Adrenal gland (tissue), 12 donors: ENCODE measurements around the gene BOK. TPM values are rescaled to one million over a fixed set of nuclear protein-coding genes. Genes with fewer than 3 reads are reported as not detected.

ENCODE experiments used
- DNase-seq, 7 donors: peaks; one replicate each; pipeline ENCODE4 v3.0.0-alpha.2; 2019 to 2020
- H3K27ac ChIP-seq, 5 donors: fragments of 200-600 bp; sonication (generic) in 4 of 5; 1 replicate in 3 of 5; 2 replicates in 2 of 5; pipeline versions ENCODE4 v1.5.1 to v1.8.0; 2016 to 2020; ENCODE audit warnings: mild to moderate bottlenecking in 1 of 5
- H3K27me3 ChIP-seq: fragments of 200-600 bp; 2 replicates; pipeline ENCODE4 v1.8.0; 2021
- H3K36me3 ChIP-seq, 2 donors: fragments of 200-600 bp; replicated peaks in 1 of 2; 1 replicate in 1 of 2; 2 replicates in 1 of 2; pipeline versions ENCODE4 v1.5.1 to v1.8.0; 2018 to 2022
- H3K4me1 ChIP-seq, 2 donors: fragments of 200-600 bp; replicated peaks in 1 of 2; 1 replicate in 1 of 2; 2 replicates in 1 of 2; pipeline versions ENCODE4 v1.5.1 to v1.8.0; 2018 to 2021
- H3K4me3 ChIP-seq, 4 donors: fragments of 200-600 bp; sonication (generic) in 3 of 4; one replicate each; pipeline ENCODE4 v1.5.1; 2016 to 2018
- H3K9me3 ChIP-seq, 3 donors: fragments of 200-600 bp; sonication (generic) in 1 of 3; replicated peaks in 1 of 3; 1 replicate in 2 of 3; 2 replicates in 1 of 3; pipeline versions ENCODE4 v1.5.1 to v1.8.0; 2016 to 2021
- CTCF ChIP-seq, 6 experiments: fragments of 450-650 bp in 4 of 6; fragments of 200-600 bp in 2 of 6; sonication (generic) in 1 of 6; IDR thresholded peaks; 1 replicate in 5 of 6; 2 replicates in 1 of 6; pipeline versions ENCODE4 v1.5.1 to v1.8.0; 2016 to 2021; ENCODE audit warnings: antibody characterized with exemption in 6 of 6, mild to moderate bottlenecking in 2 of 6, moderate library complexity in 1 of 6
- POLR2A ChIP-seq, 2 donors: fragments of 450-650 bp; IDR thresholded peaks; one replicate each; pipeline ENCODE4 v1.6.1; 2017; ENCODE audit warnings: antibody characterized with exemption in 2 of 2, mild to moderate bottlenecking in 2 of 2, moderate library complexity in 1 of 2
- WGBS, 4 donors: extraction: QIAGEN DNeasy Blood & Tissue Kit in 2 of 4; methylation state at CpG; one replicate each; pipeline versions ENCODE4 v1.1.5 to v1.1.7; 2013 to 2017; 5-methylcytosine and 5-hydroxymethylcytosine counted together
- intact Hi-C, 2 donors: fragments of 100-400 bp; cut with DNase I; formaldehyde crosslinking; loops; one replicate each; pipeline versions ENCODE4 v1.14.1 to v1.15.0; 2022 to 2023
- polyA plus RNA-seq, 3 donors: library from polyadenylated mRNA; stranded (reverse); fragments of 200-250 nt in 2 of 3; fragments of 350-450 nt in 1 of 3; fragmentation: Illumina TruSeq in 1 of 3; extraction: RNeasy Lipid Tissue Mini Kit (QIAGEN cat#74804) in 1 of 3; gene quantifications; one replicate each; pipeline ENCODE4 v1.2.3, GENCODE V29; 2013 to 2014
- small RNA-seq, 2 donors: library from RNA; depleted of rRNA; stranded (forward); fragments of <200 nt; gene quantifications; one replicate each; pipeline ENCODE3, GENCODE V24; 2016
- total RNA-seq, 9 donors: library from RNA; depleted of rRNA in 4 of 9; stranded (reverse); fragments of >200 nt in 4 of 9; fragments of 120-200 nt in 1 of 9; fragmentation: NEBNext Ultra II Directional in 1 of 9; extraction: Animal tissue kit (Norgen Biotek cat#: 25700) in 1 of 9; gene quantifications; one replicate each; pipeline versions ENCODE4 v1.1.0 to v1.2.4, GENCODE V29; 2013 to 2023
- donor health status: healthy with polysubstance abuse.
- donor health status: Bipolar disorder and iron deficiency.
- donor health status: DM: yes; HTN: yes; CAD: no.
- donor health status: DM: no; HTN: no; CAD: no.
- donor health status: DM: no; HTN: no; CAD: no.
- donor health status: DM: yes; HTN: yes; CAD: no.

Gene BOK
- total and polyA plus RNA-seq, 12 donors: 2.9 to 41.7 (median 13.9) TPM

GRCh38 chr2:241618829-241619228, 60.3 kb downstream of the BOK start:
- no peaks in the 10 kb centered on the region for H3K27me3 ChIP-seq
- intact Hi-C loops: no loop called here
- H3K4me1 ChIP-seq: no peaks in the 10 kb centered on the region
- TF ChIP-seq CTCF (IDR thresholded peaks at IDR 0.05) (no peak), POLR2A (IDR thresholded peaks at IDR 0.05) (no peak)
- H3K9me3 ChIP-seq: no peaks in the 10 kb centered on the region
- WGBS, 4 donors: 54 to 72% (median 58%) methylated on average over 8 to 11 of the region's 11 CpGs
- H3K27ac ChIP-seq: peak overlapping the region in 1 of 5 donors; percentile 1
- peak in 2 of 7 donors; percentile 18 to 38 for DNase-seq
- no peak overlapping the region for H3K4me3 ChIP-seq
- no peaks in the 10 kb centered on the region for H3K36me3 ChIP-seq

- H3K4me3 ChIP-seq: no peak overlapping the region
- no peak for DNase-seq
- H3K4me1 ChIP-seq: no peaks in the 10 kb centered on the region
- no peak for TF ChIP-seq POLR2A (IDR thresholded peaks at IDR 0.05)
- no peak for TF ChIP-seq CTCF (IDR thresholded peaks at IDR 0.05)
- H3K9me3 ChIP-seq: no peaks in the 10 kb centered on the region
- H3K36me3 ChIP-seq: no peaks in the 10 kb centered on the region
- intact Hi-C loops: no loop called here
- no peaks in the 10 kb centered on the region for H3K27me3 ChIP-seq
- no peak overlapping the region for H3K27ac ChIP-seq
- 77 to 84% (median 82%) methylated on average over 16 to 20 of the region's 20 CpGs for WGBS, 4 donors
Observed at GRCh38 chr2:241619597-241620418, 61.3 kb downstream of the BOK start.

GRCh38 chr2:241620419-241620769, 61.8 kb downstream of the BOK start:
- no peaks in the 10 kb centered on the region for H3K4me1 ChIP-seq
- DNase-seq: peak in 2 of 7 donors; percentile 34 to 60
- intact Hi-C loops: no loop called here
- no peaks in the 10 kb centered on the region for H3K9me3 ChIP-seq
- WGBS, 4 donors: 63 to 79% (median 69%) methylated on average over 6 of the region's 6 CpGs
- H3K4me3 ChIP-seq: no peak overlapping the region
- H3K27me3 ChIP-seq: no peaks in the 10 kb centered on the region
- no peak for TF ChIP-seq CTCF (IDR thresholded peaks at IDR 0.05)
- no peak for TF ChIP-seq POLR2A (IDR thresholded peaks at IDR 0.05)
- peak overlapping the region in 1 of 5 donors; percentile 29 for H3K27ac ChIP-seq
- no peaks in the 10 kb centered on the region for H3K36me3 ChIP-seq

Small RNA genes within 50 kb of the gene (small RNA-seq; reads per million reads assigned to genes)
- 0 reads per million in 2 donors for gene RNA5SP122

Other genes with a start within 250 kb of the BOK start
- gene HDLBP, start 243.1 kb upstream of the BOK start, total RNA-seq: 100 to 1,000 TPM; 348 to 648 (median 465) TPM
- 100 to 1,000 TPM; 295 to 880 (median 378) TPM for gene HDLBP, start 243.1 kb upstream of the BOK start, polyA plus RNA-seq
- 100 to 1,000 TPM; 192 to 352 (median 265) TPM for gene SEPTIN2, start 242.8 kb upstream of the BOK start, total RNA-seq
- gene SEPTIN2, start 242.8 kb upstream of the BOK start, polyA plus RNA-seq: 100 to 1,000 TPM; 108 to 368 (median 145) TPM
- 10 to 100 TPM; 17.3 to 66.8 (median 39.2) TPM for gene FARP2, start 202.5 kb upstream of the BOK start, total RNA-seq
- gene FARP2, start 202.5 kb upstream of the BOK start, polyA plus RNA-seq: 10 to 100 TPM; 34.4 to 55.3 (median 35.8) TPM
- gene STK25, start 50.2 kb upstream of the BOK start, total RNA-seq: 100 to 1,000 TPM in 8 of 9 donors, 10 to 100 TPM in 1; 71.4 to 352 (median 164) TPM
- gene STK25, start 50.2 kb upstream of the BOK start, polyA plus RNA-seq: 100 to 1,000 TPM; 100 to 318 (median 246) TPM
- 10 to 100 TPM; 27.6 to 48.7 (median 37.4) TPM for gene THAP4, start 78.4 kb downstream of the BOK start, total RNA-seq
- gene THAP4, start 78.4 kb downstream of the BOK start, polyA plus RNA-seq: 10 to 100 TPM; 23.9 to 62.9 (median 54.9) TPM
- gene ATG4B, start 78.9 kb downstream of the BOK start, total RNA-seq: 100 to 1,000 TPM in 1 of 9 donors, 10 to 100 TPM in 8; 37.3 to 100 (median 57.9) TPM
- 100 to 1,000 TPM in 1 of 3 donors, 10 to 100 TPM in 2; 44.6 to 167 (median 77.5) TPM for gene ATG4B, start 78.9 kb downstream of the BOK start, polyA plus RNA-seq
- 10 to 100 TPM; 12.3 to 40.4 (median 23.4) TPM for gene DTYMK, start 128.1 kb downstream of the BOK start, total RNA-seq
- gene DTYMK, start 128.1 kb downstream of the BOK start, polyA plus RNA-seq: 10 to 100 TPM; 10.4 to 15.4 (median 11.1) TPM
- gene ING5, start 143.3 kb downstream of the BOK start, total RNA-seq: 10 to 100 TPM; 13.3 to 37.7 (median 28.6) TPM
- gene ING5, start 143.3 kb downstream of the BOK start, polyA plus RNA-seq: 10 to 100 TPM; 20.8 to 83.1 (median 55.3) TPM
- 10 to 100 TPM; 11.8 to 67.5 (median 36.2) TPM for gene D2HGDH, start 175.9 kb downstream of the BOK start, total RNA-seq
- 100 to 1,000 TPM in 1 of 3 donors, 10 to 100 TPM in 1, 1 to 10 TPM in 1; 4.3 to 131 (median 87.1) TPM for gene D2HGDH, start 175.9 kb downstream of the BOK start, polyA plus RNA-seq
- 1 to 10 TPM in 2 of 9 donors, under 1 TPM in 5, not detected in 2; 0.25 to 1.8 (median 0.83) TPM for gene GAL3ST2, start 218.1 kb downstream of the BOK start, total RNA-seq
- gene GAL3ST2, start 218.1 kb downstream of the BOK start, polyA plus RNA-seq: under 1 TPM in 1 of 3 donors, not detected in 2; 0.16 TPM